ENCODE data around the gene IRF1. TPM values are rescaled to one million over a fixed set of nuclear protein-coding genes. Genes with fewer than 3 reads are reported as not detected.
"Not testable (repeated sequence)": the region's sequence is repeated elsewhere in the genome, so short reads cannot be mapped to it uniquely, and the experiment has no call there.

IRF1 gene, protein sequence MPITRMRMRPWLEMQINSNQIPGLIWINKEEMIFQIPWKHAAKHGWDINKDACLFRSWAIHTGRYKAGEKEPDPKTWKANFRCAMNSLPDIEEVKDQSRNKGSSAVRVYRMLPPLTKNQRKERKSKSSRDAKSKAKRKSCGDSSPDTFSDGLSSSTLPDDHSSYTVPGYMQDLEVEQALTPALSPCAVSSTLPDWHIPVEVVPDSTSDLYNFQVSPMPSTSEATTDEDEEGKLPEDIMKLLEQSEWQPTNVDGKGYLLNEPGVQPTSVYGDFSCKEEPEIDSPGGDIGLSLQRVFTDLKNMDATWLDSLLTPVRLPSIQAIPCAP
- 100 to 1,000 TPM; 116 to 127 TPM for total RNA-seq
- 100 to 1,000 TPM; 108 to 218 (median 141) TPM for polyA plus RNA-seq
- 108 to 1,924 (median 1,147) reads per million in 6 experiments for total RNA-seq

DNA sequence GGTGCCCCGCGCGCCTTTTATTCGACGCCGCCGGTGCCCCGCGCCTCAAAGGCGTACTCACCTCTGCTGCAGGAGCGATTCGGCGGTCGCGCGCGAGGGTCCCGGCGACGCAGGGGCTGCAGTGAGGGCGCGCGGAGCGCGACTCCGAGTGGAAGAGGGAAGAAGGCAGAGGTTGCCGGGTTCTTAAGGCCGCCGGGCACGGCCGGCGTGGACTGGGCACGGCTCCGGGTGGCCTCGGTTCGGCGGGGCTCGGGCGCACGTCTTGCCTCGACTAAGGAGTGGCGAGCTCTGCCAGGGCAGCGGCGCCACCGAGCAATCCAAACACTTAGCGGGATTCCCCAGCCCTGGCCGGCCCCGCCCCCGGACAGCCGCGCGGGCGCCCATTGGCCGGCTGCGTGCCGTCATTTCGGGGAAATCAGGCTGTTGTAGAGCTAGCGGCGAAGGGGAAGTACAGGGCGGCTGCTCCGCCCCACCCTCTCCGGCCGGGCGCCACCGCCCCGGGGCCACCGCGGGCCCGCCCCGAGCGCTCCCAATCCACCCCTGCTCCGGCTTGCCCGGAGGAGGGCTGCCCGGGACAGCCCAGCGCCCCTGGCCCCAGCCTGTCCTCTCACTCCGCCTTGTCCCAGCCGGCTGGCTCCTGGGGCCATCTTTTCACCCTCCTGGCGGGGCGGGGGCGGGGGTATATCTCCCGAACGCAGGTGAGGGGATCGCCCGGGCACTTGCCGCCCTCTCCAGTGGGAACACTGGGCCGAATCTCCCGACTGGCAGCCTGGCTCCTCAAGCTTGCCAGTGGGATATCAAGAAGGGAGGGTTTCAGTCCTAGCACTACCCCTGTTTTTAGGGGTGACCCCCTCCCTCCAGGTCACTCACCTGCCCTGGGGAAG, at the start of gene IRF1:
IRF1 (minus strand) TSS at position 290 of the 884 bp plus-strand sequence. CDS start 1,295 bp downstream, outside the sequence.
- ATAC-seq (peak; percentile 78 to 80), DNase-seq (peak; percentile 97 to 99 (median 98))
- H3K4me3 Mint-ChIP-seq, result peak within 1 kb of the TSS; percentile 93 to 97 (median 96)
- peak within 1 kb of the TSS; percentile 96 to 98 (median 98) for H3K27ac Mint-ChIP-seq
- no peaks in the 10 kb centered on the region for H3K9me3 Mint-ChIP-seq
- no peaks in the 10 kb centered on the region for H3K27me3 Mint-ChIP-seq
- H3K36me3 Mint-ChIP-seq, result peaks cover 0 to 44% (median 37%) of the 10 kb centered on the region in 3 donors
- H3K4me1 Mint-ChIP-seq, result peaks cover 46 to 79% (median 76%) of the 10 kb centered on the region in 4 donors
- POLR2A ChIA-PET, result interaction anchor here (0.5 to 16.0 kb wide), 27 partner anchors 9 to 939 kb away, joined by 3 to 648 read pairs (median 10); partner anchors contain the start of genes AFF4, HSPA4, RAD50 and SLC22A4

DNA sequence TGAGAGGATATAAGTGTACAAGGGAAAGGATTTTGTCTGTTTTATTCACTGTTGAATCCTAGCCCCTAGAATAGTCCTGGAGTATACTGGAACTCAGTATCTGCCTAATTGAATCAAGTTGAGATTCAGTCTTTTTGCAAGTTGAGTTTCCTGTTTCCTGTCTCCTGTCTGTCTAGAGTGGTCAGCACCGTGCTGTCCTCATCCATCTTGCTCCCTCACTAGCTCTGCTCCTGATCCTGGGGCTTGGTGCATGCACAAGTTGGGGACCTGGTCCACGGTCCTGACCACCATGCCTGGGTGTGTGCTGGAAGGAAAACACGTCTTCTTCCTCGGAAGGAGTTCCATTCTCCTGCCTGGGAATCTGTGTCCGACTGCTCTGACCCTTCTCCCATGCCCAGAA, 49.6 kb upstream of the IRF1 start:
- DNase-seq (no peak), ATAC-seq (no peak)
- Mint-ChIP-seq H3K4me3 (no peak overlapping the region), H3K4me1 (no peaks in the 10 kb centered on the region), H3K36me3 (no peaks in the 10 kb centered on the region), H3K9me3 (no peaks in the 10 kb centered on the region), H3K27ac (no peak overlapping the region), H3K27me3 (peaks cover 3 to 16% (median 7%) of the 10 kb centered on the region in 5 donors)
- POLR2A ChIA-PET, result no interaction called here

DNA sequence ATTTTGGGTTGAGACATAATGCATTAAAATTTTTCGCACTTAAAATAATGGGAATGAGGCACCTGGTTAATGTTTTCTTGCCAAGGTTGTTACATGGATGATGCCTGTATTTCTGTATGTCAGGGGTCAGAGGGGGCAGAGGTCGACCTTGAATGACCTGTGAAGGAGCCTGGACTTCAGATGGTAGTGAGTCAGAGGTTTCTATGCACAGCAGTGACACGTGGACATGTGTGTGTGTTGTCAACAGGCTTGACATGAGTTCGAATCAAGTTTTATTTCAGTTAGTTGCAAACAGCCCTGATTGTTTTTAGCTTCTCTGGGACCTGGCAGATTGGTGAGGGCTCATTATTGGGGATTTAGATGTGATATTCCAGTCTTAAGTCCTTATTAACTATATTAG, 49.1 kb upstream of the IRF1 start:
- Mint-ChIP-seq H3K36me3 (no peaks in the 10 kb centered on the region), H3K4me1 (no peaks in the 10 kb centered on the region), H3K9me3 (no peaks in the 10 kb centered on the region), H3K27me3 (peaks cover 3 to 20% (median 7%) of the 10 kb centered on the region in 5 donors), H3K4me3 (no peak overlapping the region), H3K27ac (no peak overlapping the region)
- ATAC-seq, result no peak
- POLR2A ChIA-PET, result no interaction called here
- no peak for DNase-seq

DNA sequence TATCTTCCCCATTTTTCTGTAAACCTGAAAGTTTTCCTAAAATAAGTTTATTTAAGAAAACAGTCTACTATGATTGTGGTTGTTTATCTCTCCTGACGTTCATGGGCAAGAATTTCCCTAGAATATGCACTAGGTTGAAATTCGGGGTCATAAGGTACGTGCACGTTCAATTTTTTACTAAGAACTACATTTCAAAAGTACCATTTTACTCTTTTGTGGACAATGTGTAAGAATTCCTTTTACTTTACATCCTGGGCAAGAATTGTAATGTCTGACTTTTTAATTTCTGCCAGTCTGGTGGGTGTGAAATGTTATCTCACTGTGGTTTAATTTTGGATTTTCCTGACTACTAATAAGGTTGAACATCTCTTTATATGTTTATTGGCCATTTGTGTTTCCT, 40.4 kb upstream of the IRF1 start:
- no peak for ATAC-seq
- no peaks in the 10 kb centered on the region for H3K36me3 Mint-ChIP-seq
- POLR2A ChIA-PET, result no interaction called here
- no peak overlapping the region for H3K27ac Mint-ChIP-seq
- H3K27me3 Mint-ChIP-seq, result peaks cover 2 to 15% (median 5%) of the 10 kb centered on the region in 5 donors
- peaks cover 6 to 28% (median 14%) of the 10 kb centered on the region in 4 donors for H3K4me1 Mint-ChIP-seq
- DNase-seq, result no peak
- H3K4me3 Mint-ChIP-seq, result no peak overlapping the region
- no peaks in the 10 kb centered on the region for H3K9me3 Mint-ChIP-seq

DNA sequence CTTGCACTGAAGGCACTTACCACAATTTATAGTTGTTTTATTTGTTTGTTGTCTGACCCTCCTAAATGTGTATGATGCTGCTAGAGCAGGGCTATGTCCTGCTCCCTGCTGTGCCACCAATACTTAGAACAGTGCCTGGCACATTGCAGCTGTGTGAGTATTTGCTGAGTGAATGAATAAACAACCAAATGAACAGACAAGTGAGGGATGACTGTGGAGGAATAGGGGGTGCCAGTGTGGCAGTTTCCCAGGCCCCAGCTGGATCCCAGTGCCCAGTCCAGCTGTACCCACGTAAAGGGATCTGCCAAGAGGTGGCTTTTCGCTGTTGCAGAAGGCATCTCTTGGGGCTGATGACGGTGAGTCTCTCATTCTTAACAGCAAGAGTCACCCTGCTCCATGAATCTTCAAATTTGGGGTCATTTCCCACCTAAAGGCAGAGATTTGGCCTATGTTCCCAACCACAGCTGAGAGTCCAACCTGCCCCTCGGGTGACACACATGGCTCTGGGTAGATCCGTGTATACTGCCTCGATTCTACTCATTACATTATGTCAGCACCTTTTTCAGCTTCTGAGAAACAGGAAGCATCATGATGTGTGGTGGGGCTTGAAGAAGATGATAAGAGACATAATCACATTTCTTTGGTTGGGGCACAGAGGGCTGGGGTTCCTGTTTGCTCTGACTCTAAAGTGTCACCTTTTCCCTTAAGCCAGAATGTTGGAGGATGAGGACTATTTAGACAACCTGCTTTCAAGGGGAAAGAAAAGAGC, 38.5 kb upstream of the IRF1 start:
- peak in 3 of 10 donors; percentile 2 to 25 (median 22) for DNase-seq
- peaks cover 0 to 3% (median 0%) of the 10 kb centered on the region in 5 donors for H3K27me3 Mint-ChIP-seq
- peak overlapping the region in 1 of 10 donors; percentile 5 for H3K4me3 Mint-ChIP-seq
- POLR2A ChIA-PET, result interaction anchor here (0.7 kb wide), 1 partner anchor 28 kb away, joined by 3 read pairs; the partner anchor contains the start of gene RAD50
- peak; percentile 42 to 87 for ATAC-seq
- H3K9me3 Mint-ChIP-seq, result no peaks in the 10 kb centered on the region
- peak overlapping the region in 6 of 10 donors; percentile 11 to 78 (median 34) for H3K27ac Mint-ChIP-seq
- no peaks in the 10 kb centered on the region for H3K36me3 Mint-ChIP-seq
- H3K4me1 Mint-ChIP-seq, result peaks cover 6 to 43% (median 14%) of the 10 kb centered on the region in 4 donors

DNA sequence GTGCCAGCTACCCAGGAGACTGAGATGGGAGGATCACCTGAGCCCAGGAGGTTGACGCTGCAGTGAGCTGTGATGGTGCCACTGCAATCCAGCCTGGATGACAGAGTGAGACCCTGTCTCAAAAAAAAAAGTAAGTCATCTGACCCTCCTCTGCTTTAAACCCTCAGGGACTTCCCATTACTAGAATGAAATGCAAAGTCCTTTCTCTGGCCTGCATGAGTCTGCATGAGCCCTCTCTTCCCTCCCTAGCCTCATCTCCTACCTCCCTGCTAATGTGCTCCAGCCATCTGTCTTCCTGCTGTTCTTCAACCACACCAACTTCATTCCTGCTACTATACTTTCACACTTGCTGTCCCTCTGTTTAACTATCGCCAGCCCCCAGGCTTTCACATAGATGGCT, 37.4 kb upstream of the IRF1 start:
- no peaks in the 10 kb centered on the region for H3K36me3 Mint-ChIP-seq
- ATAC-seq (no peak), DNase-seq (no peak)
- peak overlapping the region in 1 of 10 donors; percentile 61 for H3K27ac Mint-ChIP-seq
- peaks cover 6 to 43% (median 14%) of the 10 kb centered on the region in 4 donors for H3K4me1 Mint-ChIP-seq
- H3K27me3 Mint-ChIP-seq, result peaks cover 0 to 3% (median 0%) of the 10 kb centered on the region in 5 donors
- POLR2A ChIA-PET, result no interaction called here
- H3K9me3 Mint-ChIP-seq, result no peaks in the 10 kb centered on the region
- H3K4me3 Mint-ChIP-seq, result no peak overlapping the region

GRCh38 chr5:132526974-132527564, 36.5 kb upstream of the IRF1 start:
- no peak overlapping the region for H3K27ac Mint-ChIP-seq
- H3K4me3 Mint-ChIP-seq, result no peak overlapping the region
- DNase-seq (no peak), ATAC-seq (no peak)
- H3K27me3 Mint-ChIP-seq, result no peaks in the 10 kb centered on the region
- no peaks in the 10 kb centered on the region for H3K36me3 Mint-ChIP-seq
- H3K9me3 Mint-ChIP-seq, result no peaks in the 10 kb centered on the region
- H3K4me1 Mint-ChIP-seq, result peaks cover 6 to 43% (median 14%) of the 10 kb centered on the region in 4 donors
- POLR2A ChIA-PET, result no interaction called here

GRCh38 chr5:132526290-132526973, 35.9 kb upstream of the IRF1 start:
- Mint-ChIP-seq H3K4me1 (peaks cover 6 to 43% (median 14%) of the 10 kb centered on the region in 4 donors), H3K9me3 (no peaks in the 10 kb centered on the region), H3K27ac (no peak overlapping the region), H3K4me3 (peak overlapping the region in 2 of 10 donors; percentile 7 to 55), H3K27me3 (no peaks in the 10 kb centered on the region), H3K36me3 (no peaks in the 10 kb centered on the region)
- DNase-seq, result peak in 7 of 10 donors; percentile 11 to 67 (median 45)
- peak; percentile 70 to 87 for ATAC-seq
- POLR2A ChIA-PET, result no interaction called here

GRCh38 chr5:132525299-132525724, 34.7 kb upstream of the IRF1 start:
- ATAC-seq (no peak), DNase-seq (no peak)
- POLR2A ChIA-PET, result no interaction called here
- Mint-ChIP-seq H3K9me3 (peaks cover 0 to 5% (median 0%) of the 10 kb centered on the region in 9 donors), H3K36me3 (no peaks in the 10 kb centered on the region), H3K27me3 (no peaks in the 10 kb centered on the region), H3K27ac (peak overlapping the region in 1 of 10 donors; percentile 49), H3K4me3 (peak overlapping the region in 2 of 10 donors; percentile 12 to 16), H3K4me1 (peaks cover 6 to 49% (median 14%) of the 10 kb centered on the region in 4 donors)

DNA sequence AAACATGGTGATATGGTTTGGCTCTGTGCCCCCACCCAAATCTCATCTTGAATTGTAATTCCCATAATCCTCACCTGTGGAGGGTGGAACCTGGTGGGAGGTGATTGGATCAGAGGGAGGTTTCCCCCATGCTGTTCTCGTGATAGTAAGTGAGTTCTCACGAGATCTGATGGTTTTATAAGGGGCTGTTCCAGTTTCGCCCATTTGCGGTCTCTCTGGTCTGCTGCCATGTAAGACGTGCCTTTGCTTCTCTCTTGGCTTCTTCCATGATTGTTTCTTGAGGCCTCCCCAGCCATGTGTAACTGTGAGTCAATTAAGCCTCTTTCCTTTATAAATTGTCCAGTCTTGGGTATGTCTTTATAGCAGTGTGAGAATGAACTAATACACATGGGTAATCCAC, 34.3 kb upstream of the IRF1 start:
- H3K9me3 Mint-ChIP-seq, ATAC-seq, H3K4me3 Mint-ChIP-seq, H3K27me3 Mint-ChIP-seq, DNase-seq, POLR2A ChIA-PET, H3K36me3 Mint-ChIP-seq: not testable (repeated sequence)
- H3K27ac Mint-ChIP-seq, result peak overlapping the region in 2 of 10 donors; percentile 49 to 51
- peaks cover 6 to 49% (median 14%) of the 10 kb centered on the region in 4 donors for H3K4me1 Mint-ChIP-seq

DNA sequence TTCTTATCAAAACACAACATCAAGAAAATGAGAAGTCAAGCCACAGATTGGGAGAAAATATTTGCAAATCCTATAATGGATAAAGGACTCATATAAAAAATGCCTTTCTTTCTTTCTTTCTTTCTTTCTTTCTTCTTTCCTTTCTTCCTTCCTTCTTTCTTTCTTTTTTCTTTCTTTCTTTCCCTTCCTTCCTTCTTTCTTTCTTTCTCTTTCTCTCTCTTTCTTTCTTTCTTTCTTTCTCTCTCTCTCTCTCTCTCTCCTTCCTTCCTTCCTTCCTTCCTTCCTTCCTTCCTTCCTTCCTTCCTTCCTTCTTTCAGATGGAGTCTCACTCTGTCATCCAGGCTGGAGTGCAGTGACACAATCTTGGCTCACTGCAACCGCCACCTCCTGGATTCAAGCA, 31.5 kb upstream of the IRF1 start:
- H3K36me3 Mint-ChIP-seq, ATAC-seq, H3K27me3 Mint-ChIP-seq, H3K27ac Mint-ChIP-seq, DNase-seq, H3K4me3 Mint-ChIP-seq, H3K9me3 Mint-ChIP-seq: not testable (repeated sequence)
- peaks cover 2 to 32% (median 5%) of the 10 kb centered on the region in 4 donors for H3K4me1 Mint-ChIP-seq
- POLR2A ChIA-PET, result interaction anchor here (0.7 kb wide), 1 partner anchor 84 kb away, joined by 4 read pairs; no protein-coding TSS in a partner anchor

All from naive thymus-derived CD8-positive, alpha-beta T cell (primary cell).